NCI-H460 (cell line): ENCODE data around the gene TRAK2. TPM values are rescaled to one million over a fixed set of nuclear protein-coding genes. Genes with fewer than 3 reads are reported as not detected.
"Not testable (repeated sequence)": the region's sequence is repeated elsewhere in the genome, so short reads cannot be mapped to it uniquely, and the experiment has no call there.

Source experiments
- DNase-seq: peaks from one replicate; pipeline ENCODE4 v3.0.0-alpha.2; 2016; ENCODE audit warnings: low read depth; ENCODE audit errors: extremely low read depth
- total RNA-seq: library from RNA; depleted of rRNA; stranded (reverse); fragments of >200 nt; shearing (Covaris generic); gene quantifications from 2 replicates; pipeline ENCODE4 v1.2.3, GENCODE V29; 2014

Gene TRAK2
- total RNA-seq, 1 experiment from 2014 or later: 62.2 TPM

DNA sequence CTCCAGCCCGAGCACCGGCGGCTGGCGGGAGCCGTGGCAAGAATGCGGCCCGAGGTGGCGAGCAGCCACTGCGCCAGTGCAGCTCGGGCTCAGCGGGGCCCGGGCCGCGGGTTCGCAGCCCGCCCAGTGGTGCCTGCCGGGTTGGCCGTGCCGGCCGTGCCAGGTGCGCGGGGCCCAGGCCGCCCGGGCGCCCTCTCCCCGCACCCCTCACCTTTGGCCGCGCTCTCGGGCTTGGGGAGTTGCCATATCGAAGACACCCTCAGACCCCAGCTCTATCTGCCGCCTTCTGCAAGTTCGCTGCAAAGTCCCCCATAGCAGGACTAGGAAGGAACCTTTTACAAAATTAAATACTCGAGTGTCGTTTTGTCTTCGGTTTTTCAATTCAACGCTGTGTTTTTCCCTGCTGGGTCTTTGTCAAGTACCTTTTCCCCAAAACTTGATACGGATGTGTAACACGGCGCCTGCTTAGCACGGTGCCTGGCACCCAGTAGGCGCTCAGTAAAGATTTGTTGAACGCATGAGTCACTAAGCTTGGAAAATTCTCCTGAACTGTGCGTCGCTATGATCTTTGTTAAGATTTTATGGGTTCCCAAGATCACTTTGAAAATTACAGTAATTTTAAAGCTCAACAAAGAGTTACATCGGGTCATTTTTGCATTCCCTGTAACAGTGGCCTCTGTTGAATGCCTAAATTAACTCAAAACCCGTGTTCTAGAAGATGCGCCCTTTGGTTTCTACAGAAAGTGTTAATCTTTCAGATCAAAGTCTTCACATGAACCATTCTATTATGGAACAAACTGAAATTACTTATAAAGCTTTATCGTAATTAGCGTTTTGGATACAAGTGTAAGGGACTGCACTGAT is 1.0 kb upstream of the TRAK2 start:
- DNase-seq: no peak

DNA sequence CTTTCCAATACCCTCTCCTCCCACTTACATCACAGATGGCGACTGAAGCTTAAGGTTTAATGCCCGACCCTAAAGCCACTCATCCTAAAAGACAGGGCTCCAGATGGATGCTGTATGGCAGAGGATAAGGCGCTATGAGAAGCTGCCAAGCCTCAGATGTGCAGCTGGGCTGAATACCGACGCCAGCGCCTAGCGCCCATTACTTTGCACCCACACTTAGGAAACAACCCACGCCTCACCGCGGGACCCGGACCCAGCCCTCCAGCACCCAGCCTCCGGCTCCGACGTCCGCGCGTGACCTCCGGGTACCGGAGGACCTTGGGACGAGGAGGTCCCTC is 335 bp downstream of the TRAK2 start:
- DNase-seq: no peak

DNA sequence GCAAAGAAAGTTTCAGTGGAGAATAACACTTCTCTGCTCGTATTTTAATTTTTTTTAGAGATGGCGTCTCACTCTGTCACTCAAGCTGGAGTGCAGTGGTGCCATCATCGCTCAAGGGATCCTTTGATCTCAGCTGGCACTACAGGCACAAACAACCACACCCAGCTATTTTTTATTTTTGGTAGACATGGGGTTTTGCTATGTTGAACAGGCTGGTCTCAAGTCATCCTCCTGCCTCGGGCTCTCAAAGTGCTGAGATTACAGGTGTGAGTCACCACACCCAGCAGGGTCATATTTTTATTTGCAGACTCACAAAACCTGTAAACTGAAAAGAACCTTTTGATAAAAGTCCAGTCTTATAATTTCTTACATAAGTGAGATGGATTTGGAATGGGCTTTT is 2.6 kb downstream of the TRAK2 start:
- no peak for DNase-seq

DNA sequence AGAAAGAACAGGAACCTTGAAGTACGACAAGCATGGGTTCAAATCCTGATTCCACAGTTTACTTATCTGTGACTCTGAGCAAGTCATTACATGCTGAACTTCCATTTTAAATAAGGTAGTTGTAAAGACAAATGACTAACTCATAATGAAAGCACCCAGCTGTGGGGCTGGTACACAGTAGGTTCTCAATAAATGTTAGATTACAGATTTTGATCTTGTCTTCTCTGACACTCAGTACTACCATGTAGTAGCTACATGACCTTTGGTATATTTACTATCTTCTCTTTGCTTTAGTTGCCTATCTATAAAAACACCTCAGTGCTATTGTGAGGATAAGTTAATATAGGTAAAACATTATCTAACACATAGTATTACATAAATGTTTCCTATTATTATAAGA is 3.2 kb downstream of the TRAK2 start:
- no peak for DNase-seq

DNA sequence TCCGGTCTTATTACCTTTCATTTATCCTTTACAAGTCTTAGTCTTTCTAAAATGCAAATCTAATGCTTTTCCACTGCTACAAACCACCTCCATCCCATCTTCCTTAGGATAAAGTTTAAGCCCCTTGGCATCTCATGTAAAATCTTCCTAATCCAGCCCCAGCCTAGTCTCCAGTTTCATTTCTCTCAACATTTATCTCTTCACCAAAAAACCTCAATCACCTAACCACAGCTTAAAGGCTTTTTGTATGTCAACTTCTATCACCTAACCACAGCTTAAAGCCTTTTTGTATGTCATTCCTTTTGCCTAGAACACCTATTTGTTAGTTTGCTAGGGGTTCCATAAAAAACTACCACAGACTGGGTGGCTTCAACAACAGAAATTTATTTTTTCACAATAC is 4.2 kb downstream of the TRAK2 start:
- DNase-seq: no peak

DNA sequence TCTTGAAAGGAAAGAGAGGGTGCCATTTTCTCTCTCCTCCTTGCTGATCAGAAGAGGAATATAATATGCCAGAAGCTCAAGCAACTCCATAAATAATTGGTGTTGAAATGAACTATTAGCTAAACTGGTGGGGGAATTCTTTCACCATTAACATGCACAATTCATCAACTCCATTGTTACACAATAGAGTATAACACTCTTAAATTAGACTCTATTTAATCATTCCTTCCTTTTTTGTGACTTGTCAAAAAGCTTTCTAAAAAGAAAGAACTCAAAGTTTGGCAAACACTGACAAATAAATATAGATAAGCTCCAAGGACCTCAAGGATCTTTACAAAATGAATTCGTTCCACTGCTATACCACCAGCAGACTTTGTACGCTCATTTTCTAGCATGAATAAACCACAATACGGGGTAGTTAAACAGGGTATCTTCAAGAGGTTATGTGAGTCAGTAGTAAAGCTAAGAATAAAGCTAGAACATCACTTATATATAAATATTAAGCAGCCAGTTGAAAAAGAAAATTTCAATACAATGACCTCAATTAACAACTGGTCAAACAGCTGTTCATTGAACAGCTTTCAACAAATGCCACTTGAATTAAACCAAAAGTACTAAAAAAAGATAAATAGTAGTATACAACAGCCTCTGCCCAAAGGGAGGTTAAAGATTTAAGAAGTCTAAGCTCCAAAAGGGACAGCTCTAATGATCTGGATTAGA is 6.4 kb downstream of the TRAK2 start:
- no peak for DNase-seq

DNA sequence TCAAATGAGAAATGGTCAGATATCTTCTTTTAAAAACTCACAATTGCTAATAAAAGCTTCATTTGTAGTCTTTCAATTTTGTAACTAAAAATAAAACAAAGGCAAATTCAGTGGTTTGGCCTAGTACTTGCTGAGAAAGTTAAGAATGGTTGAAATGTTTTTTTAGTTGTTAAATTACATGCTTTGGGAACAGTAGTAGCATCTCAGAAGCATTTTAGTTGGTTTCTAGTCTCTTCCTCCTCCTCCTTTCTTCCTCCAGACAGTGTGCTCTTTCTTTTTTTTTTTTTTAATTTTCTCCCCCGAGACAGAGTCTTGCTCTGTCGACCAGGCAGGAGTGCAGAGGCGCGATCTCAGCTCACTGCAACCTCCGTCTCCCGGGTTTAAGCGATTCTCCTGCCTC is 9.8 kb downstream of the TRAK2 start:
- DNase-seq: no peak

DNA sequence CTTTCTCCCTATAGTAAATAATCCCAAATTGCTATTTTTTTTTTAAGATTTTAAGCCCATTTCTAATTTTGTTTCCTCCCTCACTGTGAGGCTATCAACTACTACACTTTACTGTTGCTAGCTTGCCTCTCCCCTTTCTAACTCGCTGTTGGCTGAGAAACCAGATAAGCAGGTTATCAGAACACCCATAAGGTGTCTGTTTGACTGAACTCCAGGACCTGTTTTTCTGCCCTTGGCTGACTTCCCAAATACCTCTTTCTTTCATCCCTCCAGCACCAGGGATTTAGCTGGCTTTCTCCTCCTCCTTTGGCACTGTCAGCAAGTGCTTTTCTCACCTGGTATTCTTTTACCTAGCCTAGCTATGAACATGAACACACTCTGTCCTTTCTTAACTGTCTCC is 11.1 kb downstream of the TRAK2 start:
- DNase-seq: no peak

DNA sequence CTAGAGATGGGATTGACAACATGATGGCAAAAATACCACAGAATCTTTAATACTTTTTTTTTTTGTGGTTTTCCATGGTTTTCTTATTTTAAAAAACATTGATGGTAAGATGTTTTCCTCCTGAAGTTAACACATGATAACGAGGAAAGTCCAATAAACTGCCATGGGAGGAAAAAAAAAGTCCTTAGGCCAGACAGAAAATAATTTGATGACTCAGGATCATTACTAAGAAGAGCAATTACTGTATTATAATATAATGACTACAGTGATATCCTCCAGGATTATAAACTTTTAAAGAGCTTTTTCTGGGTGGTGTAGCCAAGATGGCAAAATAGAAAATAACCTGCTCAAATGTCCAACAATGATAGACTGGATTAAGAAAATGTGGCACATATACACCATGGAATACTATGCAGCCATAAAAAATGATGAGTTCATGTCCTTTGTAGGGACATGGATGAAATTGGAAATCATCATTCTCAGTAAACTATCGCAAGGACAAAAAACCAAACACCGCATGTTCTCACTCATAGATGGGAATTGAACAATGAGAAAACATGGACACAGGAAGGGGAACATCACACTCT is 11.8 kb downstream of the TRAK2 start:
- DNase-seq: not testable (repeated sequence)

DNA sequence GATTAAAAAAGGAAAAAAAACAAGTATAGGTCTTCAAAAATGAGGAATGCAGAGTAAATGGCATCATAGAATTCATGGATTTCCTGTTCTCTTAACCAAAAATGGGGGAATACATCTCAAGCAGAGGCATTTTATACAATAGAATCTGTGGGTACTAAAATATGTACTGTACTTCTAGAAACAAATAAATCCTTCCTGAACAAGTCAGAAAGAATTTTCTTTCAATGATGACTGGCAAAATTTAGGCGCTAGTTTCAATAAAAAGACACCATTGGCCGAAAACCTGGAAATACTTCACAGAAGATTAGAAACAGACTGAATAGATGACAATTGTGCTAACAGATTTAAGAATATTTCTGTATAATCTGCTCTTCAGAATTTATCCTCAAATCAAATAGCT is 15.1 kb downstream of the TRAK2 start:
- no peak for DNase-seq

DNA sequence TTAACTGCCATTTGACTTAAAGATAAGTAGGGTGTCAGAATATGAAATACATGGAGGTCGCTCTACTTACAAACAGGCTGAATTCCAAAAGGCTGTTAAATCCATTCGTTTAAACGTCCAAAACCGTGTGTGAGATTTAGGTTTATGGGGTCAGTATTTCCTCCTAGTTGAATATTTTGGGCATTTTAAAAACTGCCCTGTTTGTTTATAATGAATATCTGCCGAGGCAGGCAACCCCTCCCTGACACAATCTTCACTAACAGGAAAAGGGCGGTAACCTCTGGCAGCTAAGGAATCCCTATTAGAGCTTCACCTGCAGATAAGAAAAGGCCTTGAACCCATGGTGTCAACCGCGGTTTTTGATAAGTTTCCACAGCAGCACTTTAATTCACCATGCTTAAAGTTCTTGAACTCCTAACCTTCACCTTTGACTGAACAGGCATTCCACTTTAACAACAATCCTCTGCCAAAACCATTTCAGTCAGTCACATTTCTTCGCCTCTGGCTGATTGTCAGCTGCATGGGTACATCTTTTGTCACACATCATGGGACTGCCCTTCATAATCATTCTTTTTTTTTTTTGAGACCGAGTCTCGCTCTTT is 17.8 kb downstream of the TRAK2 start:
- no peak for DNase-seq

DNA sequence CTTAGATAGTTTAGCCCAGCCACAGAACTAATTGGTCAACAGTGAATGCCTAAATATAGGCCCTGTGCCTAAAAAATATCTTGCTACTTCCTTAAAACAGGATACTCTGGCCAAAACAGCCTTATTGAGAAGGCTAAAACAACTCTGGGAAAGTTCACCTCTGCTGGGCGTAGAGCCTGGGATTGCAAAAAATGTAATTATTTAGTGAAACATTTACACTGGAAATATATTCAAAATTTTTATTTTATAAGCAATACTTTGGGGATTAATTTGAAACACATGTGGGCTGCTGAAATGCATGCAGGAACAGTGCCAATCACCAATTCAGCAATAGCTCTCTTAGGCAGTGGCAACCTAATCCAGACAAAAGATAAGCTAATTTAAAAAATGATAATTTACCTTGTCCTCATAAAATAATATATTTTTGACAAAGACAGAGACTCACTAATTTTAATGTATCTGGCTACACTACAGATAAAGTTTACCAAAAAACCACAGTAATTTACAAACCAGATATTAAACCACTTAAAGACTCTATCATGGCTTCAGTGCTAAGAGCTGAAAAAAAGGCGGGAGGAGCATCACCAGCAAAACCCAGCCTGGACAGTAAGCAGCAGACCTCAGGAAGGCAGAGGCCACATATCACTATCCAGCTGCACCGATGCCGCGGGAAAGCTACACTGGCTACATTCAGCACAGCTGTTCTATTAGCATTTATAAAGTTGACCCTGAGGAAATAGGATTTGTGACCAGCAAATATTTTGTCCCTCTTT is 18.5 kb downstream of the TRAK2 start:
- no peak for DNase-seq

DNA sequence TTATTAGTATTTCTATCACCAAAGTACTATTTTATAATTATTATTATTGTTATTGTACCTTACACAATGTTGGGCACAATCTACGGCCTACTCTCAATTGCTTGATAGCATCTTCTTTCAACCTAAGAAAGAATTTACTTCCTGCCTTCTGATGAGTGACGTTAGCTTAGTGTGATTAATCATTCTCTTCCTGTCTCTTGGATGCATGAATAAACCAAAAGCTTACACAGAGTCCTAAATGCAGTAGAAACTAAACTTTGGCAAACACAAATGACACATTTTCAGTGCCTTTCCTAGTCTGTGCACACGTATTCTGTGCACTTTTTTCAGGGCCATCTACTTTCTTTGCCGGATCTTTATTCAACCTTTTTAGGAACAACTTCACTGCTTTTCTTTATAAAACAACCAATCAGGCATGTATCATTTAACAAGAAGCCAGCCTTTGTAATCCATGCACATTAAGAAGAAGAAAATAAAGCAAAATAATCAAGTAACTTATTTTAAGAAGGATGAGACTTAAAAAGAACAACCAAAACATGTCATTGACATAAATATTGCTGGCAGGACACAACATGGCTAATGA is 19.1 kb downstream of the TRAK2 start:
- peak; percentile 47 for DNase-seq

DNA sequence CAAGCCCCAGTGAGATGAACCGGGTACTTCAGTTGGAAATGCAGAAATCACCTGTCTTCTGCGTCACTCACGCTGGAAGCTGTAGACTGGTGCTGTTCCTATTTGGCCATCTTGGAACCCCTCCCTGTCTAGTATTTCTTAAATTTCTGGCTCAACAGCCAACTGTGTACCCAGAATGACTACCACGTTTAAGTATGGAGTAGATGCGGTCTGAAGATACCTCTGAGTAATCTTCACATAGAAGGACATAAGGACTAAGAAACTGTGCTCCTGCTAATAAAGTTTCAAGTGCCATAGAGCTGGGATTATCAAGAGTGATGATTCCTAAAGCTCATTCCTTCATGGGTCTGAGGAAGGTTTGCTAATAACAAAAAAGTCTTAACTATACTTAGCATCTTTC is 20.4 kb downstream of the TRAK2 start:
- no peak for DNase-seq

DNA sequence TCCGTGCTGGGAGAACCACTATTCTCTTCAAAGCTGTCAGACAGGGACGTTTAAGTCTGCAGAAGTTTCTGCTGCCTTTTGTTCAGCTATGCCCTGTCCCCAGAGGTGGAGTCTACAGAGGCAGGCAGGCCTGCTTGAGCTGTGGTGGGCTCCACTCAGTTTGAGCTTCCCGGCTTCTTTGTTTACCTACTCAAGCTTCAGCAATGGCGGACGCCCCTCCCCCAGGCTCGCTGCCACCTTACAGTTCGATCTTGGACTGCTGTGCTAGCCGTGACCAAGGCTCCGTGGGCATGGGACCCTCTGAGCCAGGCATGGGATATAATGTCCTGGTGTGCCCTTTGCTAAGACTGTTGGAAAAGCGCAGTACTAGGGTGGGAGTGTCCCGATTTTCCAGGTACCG is 20.9 kb downstream of the TRAK2 start:
- not testable (repeated sequence) for DNase-seq

DNA sequence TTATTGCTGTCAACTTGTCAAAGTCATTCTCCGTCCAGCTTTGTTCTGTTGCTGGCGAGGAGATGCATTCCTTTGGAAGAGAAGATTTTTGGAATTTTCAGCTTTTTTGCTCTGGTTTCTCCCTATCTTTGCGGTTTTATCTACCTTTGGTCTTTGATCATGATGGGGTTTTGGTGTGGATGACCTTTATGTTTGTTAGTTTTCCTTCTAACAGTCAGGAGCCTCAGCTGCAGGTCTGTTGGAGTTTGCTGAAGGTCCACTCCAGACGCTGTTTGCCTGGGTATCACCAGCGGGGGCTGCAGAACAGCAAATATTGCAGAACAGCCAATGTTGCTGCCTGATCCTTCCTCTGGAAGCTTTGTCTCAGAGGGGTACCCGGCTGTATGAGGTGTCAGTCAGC is 21.4 kb downstream of the TRAK2 start:
- DNase-seq: not testable (repeated sequence)

DNA sequence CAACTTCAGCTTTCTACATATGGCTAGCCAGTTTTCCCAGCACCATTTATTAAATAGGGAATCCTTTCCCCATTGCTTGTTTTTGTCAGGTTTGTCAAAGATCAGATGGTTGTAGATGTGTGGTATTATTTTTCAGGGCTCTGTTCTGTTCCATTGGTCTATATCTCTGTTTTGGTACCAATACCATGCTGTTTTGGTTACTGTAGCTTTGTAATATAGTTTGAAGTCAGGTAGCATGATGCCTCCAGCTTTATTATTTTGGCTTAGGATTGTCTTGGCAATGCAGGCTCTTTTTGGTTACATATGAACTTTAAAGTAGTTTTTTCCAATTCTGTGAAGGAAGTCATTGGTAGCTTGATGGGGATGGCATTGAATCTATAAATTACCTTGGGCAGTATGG is 22.9 kb downstream of the TRAK2 start:
- not testable (repeated sequence) for DNase-seq

DNA sequence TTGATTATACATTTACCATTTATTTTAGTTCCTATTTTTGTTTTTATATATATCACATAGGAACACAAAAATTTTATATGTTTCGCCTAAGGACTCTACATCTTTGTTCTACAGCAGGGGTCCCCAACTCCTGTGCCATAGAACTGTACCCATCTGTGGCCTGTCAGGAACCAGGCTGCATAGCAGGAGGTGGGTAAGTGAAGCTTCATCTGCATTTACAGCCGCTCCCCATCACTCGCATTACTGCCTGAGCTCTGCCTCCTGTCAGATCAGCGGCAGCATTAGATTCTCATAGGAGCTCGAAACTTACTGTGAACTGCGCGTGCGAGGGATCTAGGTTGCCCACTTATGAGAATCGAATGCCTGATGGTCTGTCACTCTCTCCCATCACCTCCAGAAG is 25.3 kb downstream of the TRAK2 start:
- DNase-seq: no peak

DNA sequence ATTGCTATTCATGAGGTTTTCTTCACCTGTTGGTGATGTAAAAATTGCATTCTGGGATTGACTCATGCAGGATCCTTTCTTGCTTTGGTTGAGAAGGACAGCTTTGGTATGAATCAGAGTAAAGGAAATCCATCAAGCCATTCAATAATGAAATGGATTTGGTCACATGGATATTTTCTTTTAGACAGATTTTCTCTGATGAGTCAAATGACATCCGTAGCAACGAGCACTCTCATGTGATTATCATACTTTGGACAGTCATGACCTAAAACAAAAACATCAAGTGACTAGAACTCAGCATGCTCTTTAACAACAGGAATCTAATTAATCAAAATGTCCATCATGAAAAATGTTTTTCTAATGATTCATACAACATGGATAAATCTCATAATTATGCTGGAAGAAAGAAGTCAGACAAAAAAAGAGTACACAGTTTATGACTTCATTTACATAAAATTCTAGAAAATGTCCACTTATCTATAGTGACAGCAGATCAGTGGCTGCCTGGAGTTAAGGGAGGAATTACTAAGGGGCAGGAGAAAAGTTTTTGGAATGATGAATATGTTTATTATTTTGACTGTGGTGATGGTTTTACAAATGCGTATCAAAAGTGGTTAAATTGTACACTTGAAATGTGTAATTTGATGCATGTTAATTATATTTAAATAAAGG is 30.7 kb downstream of the TRAK2 start:
- no peak for DNase-seq

DNA sequence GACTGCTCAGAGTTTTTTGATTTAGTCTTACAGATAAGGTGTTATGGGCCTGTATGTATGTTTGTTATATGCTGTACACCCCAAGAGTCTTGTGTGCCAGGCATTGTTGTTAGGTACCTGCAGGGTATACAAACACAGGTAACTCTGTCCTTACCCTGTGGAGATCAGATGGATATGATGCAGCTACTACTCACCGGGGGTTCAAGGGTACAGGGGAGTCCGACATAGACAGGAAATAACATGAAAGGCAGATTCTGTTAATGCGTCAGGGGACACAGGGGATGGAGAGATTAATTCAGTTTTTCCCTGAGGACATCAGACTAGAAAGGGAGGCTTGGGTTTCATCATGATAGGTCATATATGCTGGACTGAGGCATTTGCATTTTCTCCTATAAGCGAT is 31.3 kb downstream of the TRAK2 start:
- no peak for DNase-seq
